Measurements from ENCODE around the gene TAF5.
"Not testable (repeated sequence)": the region's sequence is repeated elsewhere in the genome, so short reads cannot be mapped to it uniquely, and the experiment has no call there.

The TAF5 gene

GRCh38 chr10:103413564-103413963, 45.8 kb downstream of the TAF5 start:
- DNase-seq (ENCODE audit: low spot score) = no peak

- no peak for DNase-seq (ENCODE audit: low spot score)
Measured at GRCh38 chr10:103415581-103415980, 47.8 kb downstream of the TAF5 start.

- DNase-seq (ENCODE audit: low spot score) = peak; percentile 54
Measured at GRCh38 chr10:103416436-103417147, 48.8 kb downstream of the TAF5 start.

- DNase-seq (ENCODE audit: low spot score) = not testable (repeated sequence)
Measured at GRCh38 chr10:103417148-103417469, 49.3 kb downstream of the TAF5 start.

GRCh38 chr10:103417601-103418000, 49.8 kb downstream of the TAF5 start:
- DNase-seq (ENCODE audit: low spot score) = no peak

- no peak for DNase-seq (ENCODE audit: low spot score)
Measured at GRCh38 chr10:103419101-103419500, 51.3 kb downstream of the TAF5 start.

- no peak for DNase-seq (ENCODE audit: low spot score)
Measured at GRCh38 chr10:103423748-103424147, 56.0 kb downstream of the TAF5 start.

GRCh38 chr10:103427866-103428265, 60.1 kb downstream of the TAF5 start:
- no peak for DNase-seq (ENCODE audit: low spot score)

GRCh38 chr10:103428989-103429643, 61.3 kb downstream of the TAF5 start:
- DNase-seq (ENCODE audit: low spot score) = no peak

GRCh38 chr10:103429647-103430046, 61.9 kb downstream of the TAF5 start:
- DNase-seq (ENCODE audit: low spot score) = no peak

GRCh38 chr10:103431902-103432301, 64.1 kb downstream of the TAF5 start:
- DNase-seq (ENCODE audit: low spot score) = no peak

GRCh38 chr10:103433858-103434257, 66.1 kb downstream of the TAF5 start:
- DNase-seq (ENCODE audit: low spot score) = no peak

All from RKO (cell line).